Lower leg skin (tissue), 4 donors: Measurements from ENCODE around the gene FMR1. TPM values are rescaled to one million over a fixed set of nuclear protein-coding genes. Genes with fewer than 3 reads are reported as not detected.

Experiments used
- DNase-seq, 2 donors: peaks; one replicate each; pipeline ENCODE4 v3.0.0-alpha.2; 2019; ENCODE audit warnings: low spot score in 2 of 2
- H3K4me3 ChIP-seq: fragments of 200-600 bp; sonication (generic); 2 replicates; pipeline ENCODE4 v1.5.1; 2017; ENCODE audit warnings: mild to moderate bottlenecking, low read depth; ENCODE audit not compliant: poor library complexity, severe bottlenecking
- CTCF ChIP-seq, 3 donors: fragments of 450-650 bp; IDR thresholded peaks; one replicate each; pipeline ENCODE4 v1.5.1; 2016; ENCODE audit warnings: antibody characterized with exemption in 3 of 3, mild to moderate bottlenecking in 3 of 3, moderate library complexity in 2 of 3
- POLR2A ChIP-seq, 2 donors: fragments of 450-650 bp; IDR thresholded peaks; one replicate each; pipeline ENCODE4 v1.6.1; 2016 to 2017; ENCODE audit warnings: antibody characterized with exemption in 2 of 2, mild to moderate bottlenecking in 1 of 2, moderate library complexity in 1 of 2
- WGBS, 2 donors: methylation state at CpG; one replicate each; pipeline ENCODE4 v1.1.5; 2018; 5-methylcytosine and 5-hydroxymethylcytosine counted together
- intact Hi-C: fragments of 100-400 bp; cut with DNase I; formaldehyde crosslinking; loops from one replicate; pipeline ENCODE4 v1.15.0; 2023; ENCODE audit warnings: low total_unique reads
- total RNA-seq, 4 donors: library from RNA; depleted of rRNA; stranded (reverse); fragments of >200 nt; gene quantifications; one replicate each; pipeline ENCODE4 v1.1.0, GENCODE V29; 2016

Gene FMR1
- total RNA-seq, 4 donors from 2014 or later, result 20.9 to 37.0 (median 26.3) TPM

- no peak for TF ChIP-seq POLR2A (IDR thresholded peaks at IDR 0.05)
- intact Hi-C loops, result no loop called here
- DNase-seq, result no peak
- WGBS, 2 donors, result 48 to 50% methylated on average over 1 of the region's 1 CpG
- H3K4me3 ChIP-seq, result no peak overlapping the region
These were observed 21.0 kb upstream of the FMR1 start for GRCh38 chrX:147890756-147891155.

- 50 to 80% methylated on average over 1 of the region's 1 CpG for WGBS, 2 donors
These were observed 19.8 kb upstream of the FMR1 start for GRCh38 chrX:147891896-147892295.

DNA sequence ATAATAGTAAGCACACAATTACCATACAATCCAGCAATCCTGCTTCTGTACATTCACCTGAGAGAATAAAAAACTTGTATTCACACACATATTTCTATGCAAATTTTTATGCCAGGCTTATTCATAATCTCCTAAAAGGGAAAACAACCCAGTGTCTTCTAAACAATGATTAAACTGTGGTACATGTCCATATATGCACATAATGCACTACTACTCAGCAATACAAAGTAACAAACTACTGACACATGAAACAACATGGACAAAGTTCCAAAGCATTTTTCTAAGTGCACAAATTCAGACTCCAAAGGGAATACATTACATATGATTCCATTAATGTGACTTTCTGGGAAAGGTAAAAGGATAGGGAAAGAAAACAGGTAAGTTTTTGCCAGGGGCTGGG is 18.0 kb upstream of the FMR1 start:
- no peak overlapping the region for H3K4me3 ChIP-seq
- no peak for TF ChIP-seq CTCF (IDR thresholded peaks at IDR 0.05)
- no peak for TF ChIP-seq POLR2A (IDR thresholded peaks at IDR 0.05)
- intact Hi-C loops, result no loop called here
- no peak for DNase-seq

More at GRCh38 chrX:147891896-147892295, 19.8 kb upstream of the FMR1 start:
- TF ChIP-seq CTCF (IDR thresholded peaks at IDR 0.05) (no peak), POLR2A (IDR thresholded peaks at IDR 0.05) (no peak)
- intact Hi-C loops, result no loop called here
- no peak for DNase-seq
- no peak overlapping the region for H3K4me3 ChIP-seq

GRCh38 chrX:147894366-147894963 is 17.3 kb upstream of the FMR1 start:
- intact Hi-C loops, result no loop called here
- 42 to 48% methylated on average over 4 of the region's 4 CpGs for WGBS, 2 donors
- no peak for DNase-seq
- TF ChIP-seq CTCF (IDR thresholded peaks at IDR 0.05) (no peak), POLR2A (IDR thresholded peaks at IDR 0.05) (no peak)
- H3K4me3 ChIP-seq, result no peak overlapping the region

DNA sequence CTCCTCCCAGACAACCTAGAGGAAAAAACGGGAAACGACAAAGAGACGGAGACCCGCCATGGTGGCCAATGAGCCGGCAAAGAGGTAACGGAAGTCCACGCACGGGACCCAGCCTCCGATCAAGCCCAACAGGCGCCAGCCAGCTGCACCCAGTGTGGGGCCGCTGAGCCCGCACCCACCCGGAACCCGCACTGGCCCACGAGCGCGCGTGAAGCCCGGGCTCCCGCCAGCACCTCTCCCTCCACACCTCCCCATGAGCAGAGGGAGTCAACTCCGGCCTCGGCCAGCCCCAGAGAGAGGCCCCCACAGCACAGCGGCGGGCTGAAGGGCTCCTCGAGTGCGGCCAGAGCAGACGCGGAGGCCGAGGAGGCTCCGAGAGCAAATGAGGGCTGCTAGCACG is 14.6 kb upstream of the FMR1 start:
- DNase-seq, result no peak
- TF ChIP-seq POLR2A (IDR thresholded peaks at IDR 0.05) (no peak), CTCF (IDR thresholded peaks at IDR 0.05) (no peak)
- 92 to 98% methylated on average over 27 to 31 of the region's 31 CpGs for WGBS, 2 donors
- intact Hi-C loops, result no loop called here
- no peak overlapping the region for H3K4me3 ChIP-seq

DNA sequence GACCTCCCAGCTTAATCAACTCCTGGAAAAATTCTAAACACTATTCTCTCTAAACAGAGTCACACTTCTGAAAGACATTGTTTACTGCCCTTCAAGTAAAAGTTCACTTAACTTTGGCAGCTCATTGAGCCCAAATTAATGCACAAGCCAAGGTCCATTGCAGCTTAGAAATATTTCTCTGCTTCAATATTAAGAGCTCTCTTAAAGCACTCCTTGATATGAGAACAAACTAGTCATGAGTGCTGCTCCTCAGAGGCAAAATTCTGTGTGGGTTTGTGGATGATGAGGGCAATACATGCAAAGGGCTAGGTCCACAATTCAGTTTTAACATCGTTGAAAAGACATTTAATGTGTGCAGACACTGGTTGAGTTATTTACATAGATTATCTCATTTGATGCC is 12.8 kb upstream of the FMR1 start:
- no peak for DNase-seq
- TF ChIP-seq POLR2A (IDR thresholded peaks at IDR 0.05), result no peak
- no peak for TF ChIP-seq CTCF (IDR thresholded peaks at IDR 0.05)
- H3K4me3 ChIP-seq, result no peak overlapping the region
- intact Hi-C loops, result no loop called here
- WGBS, 2 donors, result 50 to 64% methylated on average over 1 of the region's 1 CpG
